SK-N-SH (cell line): ENCODE results near the gene TP53BP2. TPM values are rescaled to one million over a fixed set of nuclear protein-coding genes. Genes with fewer than 3 reads are reported as not detected.

Source experiments
- CTCF ChIA-PET: fragments of 300-600, 350-600 bp; formaldehyde crosslinking; extraction: SDS; loops from one replicate; lab custom pipeline; 2021; lab: Yijun Ruan, JAX
- POLR2A ChIA-PET: fragments of 350-600 bp; sonication (Branson Sonifier 250); formaldehyde crosslinking; extraction: SDS; loops from one replicate; lab custom pipeline; 2020; ENCODE audit warnings: antibody characterized with exemption, inconsistent platforms; lab: Yijun Ruan, JAX
- DNase-seq: peaks from one replicate; pipeline ENCODE4 v3.0.0; 2012
- H2AFZ ChIP-seq: fragments of 200-600 bp; sonication (generic); 2 replicates; pipeline ENCODE4 v1.8.1; 2016; ENCODE audit warnings: antibody characterized with exemption, mild to moderate bottlenecking, low read depth
- H3F3A ChIP-seq: fragments of 200-600 bp; sonication (generic); replicated peaks from 2 replicates; pipeline ENCODE3; 2016; ENCODE audit warnings: antibody characterized with exemption, mild to moderate bottlenecking; ENCODE audit not compliant: insufficient read depth
- H3K27ac ChIP-seq, 2 experiments: fragments of 200-500 bp in 1 of 2; fragments of 200-600 bp in 1 of 2; sonication (Bioruptor generic) in 1 of 2; sonication (generic), shearing (Covaris generic) in 1 of 2; 2 replicates each; pipeline versions ENCODE4 v1.5.1 to v1.6.1; 2014 to 2016; ENCODE audit warnings: low read depth in 2 of 2, inconsistent platforms in 1 of 2, low read length in 1 of 2, mild to moderate bottlenecking in 1 of 2, mixed read lengths in 1 of 2
- H3K27me3 ChIP-seq: fragments of 200-600 bp; sonication (generic), shearing (Covaris generic); 2 replicates; pipeline ENCODE4 v1.6.1; 2016; ENCODE audit warnings: mixed run types; ENCODE audit not compliant: insufficient read depth
- H3K36me3 ChIP-seq, 2 experiments: fragments of 200-500 bp in 1 of 2; fragments of 200-600 bp in 1 of 2; sonication (Bioruptor generic) in 1 of 2; sonication (generic) in 1 of 2; replicated peaks in 1 of 2; 2 replicates each; pipeline versions ENCODE3 to v1.5.1; 2014 to 2016; ENCODE audit warnings: low read length in 1 of 2, mild to moderate bottlenecking in 1 of 2; ENCODE audit not compliant: insufficient read depth in 2 of 2, control insufficient read depth in 1 of 2
- H3K4me1 ChIP-seq, 2 experiments: fragments of 200-500 bp in 1 of 2; fragments of 200-600 bp in 1 of 2; sonication (Bioruptor generic) in 1 of 2; sonication (generic), shearing (Covaris generic) in 1 of 2; 2 replicates each; pipeline versions ENCODE4 v1.5.1 to v1.6.1; 2014 to 2016; ENCODE audit warnings: low read depth in 1 of 2, low read length in 1 of 2, mixed run types in 1 of 2; ENCODE audit not compliant: insufficient read depth in 2 of 2, control insufficient read depth in 1 of 2
- H3K4me2 ChIP-seq: fragments of 200-600 bp; sonication (generic), shearing (Covaris generic); 2 replicates; pipeline ENCODE4 v1.6.1; 2017; ENCODE audit warnings: mixed run types
- H3K4me3 ChIP-seq, 2 experiments: fragments of 200-500 bp in 1 of 2; fragments of 200-600 bp in 1 of 2; sonication (Bioruptor generic) in 1 of 2; sonication (generic), shearing (Covaris generic) in 1 of 2; 2 replicates each; pipeline versions ENCODE4 v1.5.1 to v1.8.1; 2014 to 2016; ENCODE audit warnings: low read depth in 2 of 2, inconsistent platforms in 1 of 2, low read length in 1 of 2, mild to moderate bottlenecking in 1 of 2, mixed read lengths in 1 of 2, moderate library complexity in 1 of 2
- H3K79me2 ChIP-seq: fragments of 200-600 bp; sonication (generic); 2 replicates; pipeline ENCODE4 v1.8.1; 2017; ENCODE audit warnings: mild to moderate bottlenecking; ENCODE audit not compliant: insufficient read depth
- H3K9ac ChIP-seq: fragments of 200-600 bp; sonication (generic); 2 replicates; pipeline ENCODE4 v1.6.1; 2017; ENCODE audit warnings: mixed run types
- H3K9me2 ChIP-seq: fragments of 200-600 bp; sonication (generic); 2 replicates; pipeline ENCODE4 v1.6.1; 2017; ENCODE audit warnings: mixed run types
- H3K9me3 ChIP-seq: fragments of 200-600 bp; sonication (generic); 2 replicates; pipeline ENCODE4 v1.6.1; 2017; ENCODE audit warnings: mixed run types, mild to moderate bottlenecking, moderate library complexity
- H4K20me1 ChIP-seq: fragments of 200-600 bp; sonication (generic); 2 replicates; pipeline ENCODE4 v1.6.1; 2017; ENCODE audit warnings: mild to moderate bottlenecking, mixed run types; ENCODE audit not compliant: insufficient read depth
- CHD2 ChIP-seq: fragments of 150-350 bp; IDR thresholded peaks from 2 replicates; pipeline ENCODE4 v1.6.1; 2018; ENCODE audit warnings: low read length; ENCODE audit not compliant: partially characterized antibody
- ELF1 ChIP-seq: IDR thresholded peaks from 2 replicates; pipeline ENCODE4 v1.4.0; 2012
- FOXM1 ChIP-seq: IDR thresholded peaks from 2 replicates; pipeline ENCODE4 v1.4.0; 2012; ENCODE audit warnings: low read depth, mild to moderate bottlenecking
- GATA2 ChIP-seq: sonication (generic); formaldehyde crosslinking; IDR thresholded peaks from 2 replicates; pipeline ENCODE4 v1.5.0; 2020; ENCODE audit warnings: mild to moderate bottlenecking, missing genetic modification reagents
- MEF2A ChIP-seq: IDR thresholded peaks from 2 replicates; pipeline ENCODE4 v1.4.0; 2012; ENCODE audit warnings: low read depth, borderline replicate concordance
- NFIC ChIP-seq: IDR thresholded peaks from 2 replicates; pipeline ENCODE4 v1.4.0; 2012; ENCODE audit warnings: borderline replicate concordance
- RAD21 ChIP-seq: IDR thresholded peaks from 2 replicates; pipeline ENCODE4 v1.6.1; 2012; ENCODE audit warnings: mild to moderate bottlenecking, low read length
- RFX5 ChIP-seq: IDR thresholded peaks from 2 replicates; pipeline ENCODE4 v1.6.1; 2012; ENCODE audit warnings: mild to moderate bottlenecking, improper control_type of control experiment, low read length
- TAF1 ChIP-seq: IDR thresholded peaks from 2 replicates; pipeline ENCODE4 v1.6.1; 2012; ENCODE audit warnings: low read depth, mild to moderate bottlenecking, low read length, moderate library complexity, borderline replicate concordance
- USF1 ChIP-seq: IDR thresholded peaks from 2 replicates; pipeline ENCODE4 v1.4.0; 2012; ENCODE audit warnings: low read depth, borderline replicate concordance
- whole genome bisulfite sequencing: methylation state at CpG from one replicate; pipeline ENCODE4 v1.1.6; 2017; ENCODE audit warnings: low lambda C conversion rate; 5-methylcytosine and 5-hydroxymethylcytosine counted together
- polyA plus RNA-seq, 3 experiments: library from polyadenylated mRNA; depleted of rRNA; stranded (reverse); fragments of >200 nt; gene quantifications; 2 replicates each; pipeline ENCODE4 v1.2.3, GENCODE V29; 2012
- TF ChIP-seq, protein P1 (sequence below): IDR thresholded peaks from 2 replicates; pipeline ENCODE4 v1.4.0; 2012; ENCODE audit warnings: low read depth
- TF ChIP-seq, protein P2 (sequence below): IDR thresholded peaks from 2 replicates; pipeline ENCODE4; 2012

The TP53BP2 gene
- polyA plus RNA-seq, 1 of the 3 experiments (the other 2 are of a cell fraction), result 11.4 TPM

DNA sequence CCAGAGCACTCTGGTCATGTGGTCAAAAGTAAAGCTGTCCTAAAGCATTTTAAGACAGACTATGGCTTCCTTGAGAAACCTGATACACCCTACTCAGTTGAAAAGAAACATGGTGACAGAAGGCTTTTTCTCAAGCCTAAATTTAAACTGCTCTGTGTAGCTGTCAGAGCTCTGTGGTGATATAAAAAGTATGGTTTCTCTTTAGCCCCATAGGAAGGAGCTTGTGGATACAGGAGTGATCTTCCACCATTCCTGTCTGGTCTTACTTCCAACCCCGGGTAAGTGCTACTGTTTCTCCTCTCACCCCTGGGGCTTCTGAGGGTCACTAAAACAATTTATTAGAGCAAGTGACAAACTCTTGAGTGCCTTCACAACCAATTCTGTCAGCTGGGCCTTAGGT lies 8.5 kb downstream of the TP53BP2 start:
- no peaks in the 10 kb centered on the region for H3K9me2 ChIP-seq
- H3K79me2 ChIP-seq, result peaks cover 99% of the 10 kb centered on the region
- no peak overlapping the region for H2AFZ ChIP-seq
- TF ChIP-seq, protein P1, sequence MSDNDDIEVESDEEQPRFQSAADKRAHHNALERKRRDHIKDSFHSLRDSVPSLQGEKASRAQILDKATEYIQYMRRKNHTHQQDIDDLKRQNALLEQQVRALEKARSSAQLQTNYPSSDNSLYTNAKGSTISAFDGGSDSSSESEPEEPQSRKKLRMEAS, result 0 out of 2 replicates have a peak, but pooled peaks have one; percentile 9
- no peak for TF ChIP-seq RFX5
- no peak overlapping the region for H3K9ac ChIP-seq
- H3K36me3 ChIP-seq, result no peaks in the 10 kb centered on the region
- ChIA-PET CTCF (interaction anchor here (1.0 to 3.6 kb wide), 5 partner anchors 9 to 493 kb away, joined by 3 to 17 read pairs (median 5); partner anchors contain the start of genes NVL and TP53BP2), POLR2A (no interaction called here)
- no peaks in the 10 kb centered on the region for H3K9me3 ChIP-seq
- no peaks in the 10 kb centered on the region for H3K27me3 ChIP-seq
- peak overlapping the region; percentile 12 to 16; a peak in 1 of 4 replicates for H3K27ac ChIP-seq
- 100% methylated on average over 1 of the region's 1 CpG for WGBS
- peaks cover 18% of the 10 kb centered on the region for H3F3A ChIP-seq
- no peak for DNase-seq
- 0 out of 2 replicates have a peak overlapping the region, but pooled peaks have one; percentile 4 for H3K4me2 ChIP-seq
- no peak overlapping the region for H3K4me3 ChIP-seq
- peaks cover 76% of the 10 kb centered on the region for H4K20me1 ChIP-seq
- H3K4me1 ChIP-seq, result peaks cover 19 to 59% of the 10 kb centered on the region in 2 experiments

GRCh38 chr1:223836586-223836985 lies 9.2 kb downstream of the TP53BP2 start:
- 85% methylated on average over 1 of the region's 1 CpG for WGBS
- peaks cover 94% of the 10 kb centered on the region for H3K79me2 ChIP-seq
- peaks cover 21 to 61% of the 10 kb centered on the region in 2 experiments for H3K4me1 ChIP-seq
- no peak for DNase-seq
- no peaks in the 10 kb centered on the region for H3K9me2 ChIP-seq
- no peaks in the 10 kb centered on the region for H3K36me3 ChIP-seq
- no peak overlapping the region for H3K4me3 ChIP-seq
- peaks cover 23% of the 10 kb centered on the region for H3F3A ChIP-seq
- ChIA-PET CTCF (interaction anchor here (1.0 to 3.6 kb wide), 3 partner anchors 9 to 493 kb away, joined by 3 to 17 read pairs (median 10); partner anchors contain the start of genes NVL and TP53BP2), POLR2A (no interaction called here)
- H3K9ac ChIP-seq, result no peak overlapping the region
- no peak for TF ChIP-seq USF1
- no peak for TF ChIP-seq TAF1
- TF ChIP-seq ELF1, result no peak
- no peak for TF ChIP-seq GATA2 (CRISPR knock-in tag)
- TF ChIP-seq RAD21, result no peak
- TF ChIP-seq FOXM1, result no peak
- TF ChIP-seq NFIC, result no peak
- TF ChIP-seq MEF2A, result no peak
- TF ChIP-seq CHD2, result no peak
- TF ChIP-seq, protein P2, sequence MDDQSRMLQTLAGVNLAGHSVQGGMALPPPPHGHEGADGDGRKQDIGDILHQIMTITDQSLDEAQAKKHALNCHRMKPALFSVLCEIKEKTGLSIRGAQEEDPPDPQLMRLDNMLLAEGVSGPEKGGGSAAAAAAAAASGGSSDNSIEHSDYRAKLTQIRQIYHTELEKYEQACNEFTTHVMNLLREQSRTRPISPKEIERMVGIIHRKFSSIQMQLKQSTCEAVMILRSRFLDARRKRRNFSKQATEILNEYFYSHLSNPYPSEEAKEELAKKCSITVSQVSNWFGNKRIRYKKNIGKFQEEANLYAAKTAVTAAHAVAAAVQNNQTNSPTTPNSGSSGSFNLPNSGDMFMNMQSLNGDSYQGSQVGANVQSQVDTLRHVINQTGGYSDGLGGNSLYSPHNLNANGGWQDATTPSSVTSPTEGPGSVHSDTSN, result no peak
- no peaks in the 10 kb centered on the region for H3K9me3 ChIP-seq
- H2AFZ ChIP-seq, result no peak overlapping the region
- 0 out of 2 replicates have a peak overlapping the region, but pooled peaks have one; percentile 4 for H3K4me2 ChIP-seq
- H3K27ac ChIP-seq, result peak overlapping the region in 1 of 2 experiments; percentile 13; a peak in 1 of 4 replicates
- no peaks in the 10 kb centered on the region for H3K27me3 ChIP-seq
- H4K20me1 ChIP-seq, result peaks cover 72% of the 10 kb centered on the region
